SIG-M5 treated with dmso at 0.1 percent for 504 hours (cell line): ENCODE measurements around the gene LRG1.

Experiments used
- DNase-seq: peaks from one replicate; lab custom pipeline; 2025; ENCODE audit not compliant: unreplicated experiment; lab: John Stamatoyannopoulos, UW

Gene LRG1

DNA sequence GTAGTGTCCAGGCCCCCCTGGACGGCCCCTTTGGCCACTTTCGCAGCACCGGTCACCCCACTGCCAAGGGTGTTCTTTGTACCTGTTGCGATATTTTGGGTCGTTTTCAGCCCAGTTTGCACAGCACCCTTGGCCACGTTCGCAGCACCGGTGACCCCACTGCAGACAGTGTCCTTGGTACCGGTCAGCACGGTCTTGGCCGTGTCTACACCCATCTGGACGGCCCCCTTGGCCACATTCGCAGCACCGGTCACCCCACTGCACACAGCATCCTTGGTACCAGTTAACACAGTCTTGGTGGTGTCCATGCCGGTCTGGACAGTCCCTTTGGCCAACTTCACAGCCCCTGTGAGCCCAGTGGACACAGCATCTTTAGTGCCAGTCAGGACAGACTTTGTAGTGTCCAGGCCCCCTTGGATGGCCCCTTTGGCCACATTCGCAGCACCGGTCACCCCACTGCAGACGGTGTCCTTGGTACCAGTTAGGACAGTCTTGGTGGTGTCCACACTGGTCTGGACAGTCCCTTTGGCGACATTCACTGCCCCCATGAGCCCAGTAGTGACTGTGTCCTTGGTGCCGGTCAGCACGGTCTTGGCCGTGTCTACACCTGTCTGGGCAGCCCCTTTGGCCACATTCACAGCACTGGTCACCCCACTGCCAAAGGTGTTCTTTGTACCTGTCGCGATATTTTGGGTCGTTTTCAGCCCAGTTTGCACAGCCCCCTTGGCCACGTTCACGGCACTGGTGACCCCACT is 28.4 kb downstream of the LRG1 start:
- no peak for DNase-seq

DNA sequence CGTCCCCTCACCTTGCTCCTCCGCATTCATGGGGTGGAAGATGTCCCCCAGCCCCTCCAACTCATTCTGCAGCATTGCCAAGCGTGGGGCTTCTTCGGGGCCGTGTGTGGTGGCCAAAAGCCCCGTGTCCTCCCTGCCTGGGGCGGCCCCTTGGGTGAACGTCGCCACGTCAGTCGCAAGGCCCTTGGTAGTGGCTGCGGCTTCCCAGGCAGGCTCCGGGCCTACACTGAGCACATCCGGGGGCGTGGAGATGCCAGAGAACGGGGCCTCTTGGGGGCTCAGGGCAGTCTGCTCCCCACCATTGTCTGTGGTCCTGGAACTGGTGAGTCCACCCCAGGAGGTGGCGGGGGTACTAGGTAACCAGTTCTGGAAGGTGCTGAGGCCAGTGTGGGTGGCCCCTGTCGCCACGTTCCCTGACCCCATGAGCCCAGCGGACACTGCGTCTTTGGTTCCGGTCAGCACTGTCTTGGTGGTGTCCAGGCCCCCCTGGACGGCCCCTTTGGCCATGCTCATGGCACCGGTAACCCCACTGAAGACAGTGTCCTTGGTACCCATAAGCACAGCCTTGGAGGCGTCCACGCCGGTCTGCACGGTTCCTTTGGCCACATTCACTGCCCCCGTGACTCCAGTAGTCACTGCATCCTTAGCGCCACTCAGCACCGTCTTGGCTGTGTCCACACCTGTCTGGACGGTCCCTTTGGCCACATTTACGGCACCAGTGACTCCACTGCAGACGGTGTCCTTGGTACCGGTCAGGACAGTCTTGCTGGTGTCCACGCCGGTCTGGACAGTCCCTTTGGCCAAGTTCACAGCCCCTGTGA is 29.2 kb downstream of the LRG1 start:
- no peak for DNase-seq

- DNase-seq, result no peak
These were observed 31.1 kb downstream of the LRG1 start for GRCh38 chr19:4508698-4509097.

DNA sequence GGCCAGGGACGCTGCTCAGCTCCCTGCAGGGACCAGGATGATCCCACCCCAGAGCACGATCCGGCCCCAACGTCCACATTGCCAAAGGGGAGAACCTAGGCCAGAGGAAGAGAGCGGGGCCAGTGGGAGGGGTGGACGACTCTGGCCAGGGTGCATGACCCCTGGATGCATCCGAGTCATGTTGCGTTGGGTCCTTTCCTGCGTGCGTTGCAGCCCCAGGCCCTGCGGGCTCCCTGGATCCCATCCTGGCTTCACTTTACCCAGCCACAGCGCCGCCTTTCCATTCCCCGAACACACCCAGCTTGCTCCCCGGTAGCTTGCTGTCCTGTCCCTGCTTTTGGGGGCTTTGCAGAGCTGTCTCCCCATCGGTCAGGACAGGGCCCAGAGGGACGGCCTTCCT is 32.0 kb downstream of the LRG1 start:
- DNase-seq, result no peak

DNA sequence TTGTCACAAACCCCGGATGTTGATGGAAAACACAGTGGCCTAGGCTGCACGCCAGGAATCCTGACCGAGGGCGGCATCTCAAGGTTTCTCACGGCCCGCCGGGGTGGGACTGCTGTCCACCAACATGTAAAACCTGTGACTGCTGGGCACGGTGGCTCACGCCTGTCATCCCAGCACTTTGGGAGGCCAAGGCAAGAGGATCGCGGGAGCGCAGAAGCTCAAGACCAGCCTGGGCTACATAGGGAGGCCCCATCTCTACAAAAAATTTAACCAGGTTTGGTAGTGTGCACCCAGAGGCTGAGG is 32.7 kb downstream of the LRG1 start:
- no peak for DNase-seq

DNA sequence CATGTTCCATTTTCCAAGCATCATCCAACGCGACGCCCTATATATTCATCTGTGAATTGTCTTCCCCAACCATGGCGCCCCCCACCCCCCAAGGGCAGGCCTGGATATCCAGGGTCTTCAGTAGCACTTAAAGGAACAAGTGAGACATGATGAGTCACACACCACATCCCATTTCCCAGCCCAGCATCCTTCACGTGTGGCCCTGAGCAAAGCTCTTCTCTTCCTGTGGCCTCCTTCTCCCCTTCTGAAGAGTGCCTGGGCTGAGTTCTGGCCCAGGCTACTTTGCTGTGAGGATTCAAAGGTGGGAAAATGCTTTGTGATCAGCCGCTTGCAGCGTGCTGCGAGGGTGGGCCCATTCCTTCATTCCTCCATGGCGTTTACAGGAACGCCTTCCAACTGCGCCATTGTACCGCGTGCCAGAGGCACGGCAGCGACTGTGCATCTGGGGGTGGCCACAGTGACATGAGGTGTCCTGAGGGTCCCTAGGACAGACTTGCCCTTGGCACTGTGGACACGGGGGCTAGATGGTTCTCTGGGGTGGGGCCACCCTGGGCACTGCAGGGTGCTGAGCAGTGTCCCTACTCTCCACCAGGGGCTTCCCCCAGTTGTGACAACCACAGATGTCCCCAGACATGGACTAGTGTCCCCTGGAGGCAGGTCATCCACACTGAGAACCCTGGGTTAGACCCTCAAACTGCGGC is 33.2 kb downstream of the LRG1 start:
- peak; percentile 29 for DNase-seq

GRCh38 chr19:4505570-4506448 is 34.0 kb downstream of the LRG1 start:
- no peak for DNase-seq

DNA sequence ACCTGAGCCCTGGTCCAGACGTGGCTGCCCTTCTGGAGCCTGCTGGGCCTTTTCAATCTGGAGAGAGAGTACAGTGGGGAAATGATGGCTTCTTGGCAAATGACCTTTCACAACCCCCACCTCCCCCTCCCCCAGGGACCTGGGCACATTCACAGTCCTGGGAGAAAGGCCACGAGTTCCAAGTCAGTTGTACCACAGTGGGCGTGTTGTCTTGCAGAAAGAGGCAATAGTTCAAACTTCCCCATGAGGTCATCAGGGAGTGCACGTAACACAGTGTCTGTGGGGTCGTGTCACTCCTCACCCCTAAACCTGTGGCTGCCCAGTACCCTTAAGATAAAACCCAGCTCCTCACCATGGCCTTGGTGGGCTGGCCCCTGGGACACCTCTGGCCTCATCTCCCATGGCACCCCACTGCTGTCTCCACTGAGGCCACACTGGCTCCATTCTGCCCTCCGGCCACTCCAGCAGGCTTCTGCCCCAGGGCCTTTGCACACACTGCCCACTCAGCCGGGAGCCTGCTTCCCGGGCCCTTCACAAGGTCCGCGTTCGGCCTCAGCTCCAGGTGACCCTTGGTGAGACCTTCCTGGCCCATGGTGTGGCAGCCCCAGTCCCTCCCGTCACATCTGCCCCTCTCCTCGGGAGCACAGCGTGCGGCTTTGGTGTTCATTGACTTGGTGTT is 34.8 kb downstream of the LRG1 start:
- DNase-seq, result no peak

DNA sequence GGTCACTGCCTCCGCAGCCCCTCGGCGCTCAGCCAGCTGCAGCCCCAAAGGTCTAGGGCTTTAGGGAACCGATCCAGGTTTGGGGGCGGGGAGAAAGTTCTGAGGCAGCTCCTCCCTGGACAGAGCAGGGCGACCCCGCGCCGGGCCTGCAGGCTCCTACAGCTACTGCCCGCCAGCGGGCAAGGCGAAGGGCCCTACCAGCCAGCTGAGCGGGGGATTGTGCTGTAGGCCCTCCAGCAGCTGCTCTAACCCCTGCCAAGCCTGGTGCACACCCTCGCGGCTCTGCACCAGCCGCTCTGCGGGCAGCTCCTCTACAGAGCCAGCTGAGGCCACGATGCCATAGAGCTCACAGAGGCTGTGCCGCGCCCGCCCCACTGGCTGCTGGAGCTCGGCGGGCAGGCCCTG is 35.5 kb downstream of the LRG1 start:
- DNase-seq, result no peak

DNA sequence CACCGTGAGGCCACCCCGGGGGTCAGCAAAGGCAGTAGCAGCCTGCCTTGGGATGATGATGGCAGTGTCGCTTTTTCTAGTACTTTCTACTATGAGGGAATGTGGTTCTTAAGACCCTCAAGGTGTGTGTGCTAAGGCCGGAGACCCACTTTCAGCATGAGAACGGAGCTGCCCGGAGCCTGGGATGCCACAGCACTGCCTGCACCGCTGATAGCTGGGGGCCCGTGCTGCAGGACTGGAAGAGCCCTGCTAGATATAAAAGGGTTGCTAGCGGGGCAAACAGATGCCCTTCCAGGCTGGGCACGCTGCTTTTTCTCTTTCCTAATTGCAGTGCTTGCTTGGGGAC is 36.0 kb downstream of the LRG1 start:
- no peak for DNase-seq

DNA sequence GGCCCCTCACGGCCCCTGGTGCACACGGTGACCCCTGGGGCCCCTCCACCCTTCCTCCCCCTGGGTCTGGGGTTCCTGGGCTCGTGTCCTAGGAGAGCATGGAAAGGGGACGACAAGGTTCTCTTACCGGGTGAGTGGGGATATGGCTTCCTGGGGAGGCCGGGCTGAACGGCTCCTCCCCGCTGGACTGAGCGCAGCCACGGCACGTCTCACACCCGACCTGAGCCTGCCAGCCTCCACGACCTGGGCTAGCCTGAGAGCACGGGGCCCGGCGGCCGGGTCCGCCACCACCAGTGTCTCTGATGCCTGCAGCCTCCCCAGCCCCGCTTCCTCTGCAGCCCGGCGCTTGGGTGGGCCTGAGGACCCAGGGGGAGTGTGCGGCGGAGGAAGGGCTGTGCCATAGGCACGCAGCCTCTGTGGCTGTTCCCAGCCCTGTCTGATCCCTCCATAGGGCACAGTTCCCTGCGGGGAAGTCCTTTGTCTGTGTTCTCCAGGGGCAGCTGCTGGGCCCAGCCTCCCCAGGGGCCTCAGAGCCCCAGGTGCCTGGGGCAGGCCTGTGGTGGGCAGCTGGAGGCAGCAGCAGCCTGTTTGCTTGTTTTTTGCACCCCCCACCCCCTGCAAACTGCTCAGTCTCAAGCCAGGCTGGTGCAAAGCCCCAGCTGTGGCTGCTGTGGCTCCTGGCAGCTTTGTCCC is 36.6 kb downstream of the LRG1 start:
- DNase-seq, result no peak

- no peak for DNase-seq
These were observed 37.3 kb downstream of the LRG1 start for GRCh38 chr19:4502282-4503131.

DNA sequence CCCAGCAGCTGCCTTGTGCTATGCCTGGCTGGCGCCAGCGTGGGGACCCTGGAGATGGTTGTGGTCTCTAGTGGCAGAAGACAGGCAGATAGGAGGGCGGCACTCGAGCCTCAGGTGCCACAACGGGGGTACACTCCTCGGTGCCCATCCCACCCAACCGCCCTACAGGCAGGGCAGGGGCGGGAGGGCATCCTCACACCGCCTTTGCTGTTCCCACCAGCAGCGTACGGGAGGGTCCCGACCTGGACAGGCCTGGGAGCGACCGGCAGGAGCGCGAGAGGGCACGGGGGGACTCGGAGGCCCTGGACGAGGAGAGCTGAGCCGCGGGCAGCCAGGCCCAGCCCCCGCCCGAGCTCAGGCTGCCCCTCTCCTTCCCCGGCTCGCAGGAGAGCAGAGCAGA is 38.1 kb downstream of the LRG1 start:
- DNase-seq, result no peak

DNA sequence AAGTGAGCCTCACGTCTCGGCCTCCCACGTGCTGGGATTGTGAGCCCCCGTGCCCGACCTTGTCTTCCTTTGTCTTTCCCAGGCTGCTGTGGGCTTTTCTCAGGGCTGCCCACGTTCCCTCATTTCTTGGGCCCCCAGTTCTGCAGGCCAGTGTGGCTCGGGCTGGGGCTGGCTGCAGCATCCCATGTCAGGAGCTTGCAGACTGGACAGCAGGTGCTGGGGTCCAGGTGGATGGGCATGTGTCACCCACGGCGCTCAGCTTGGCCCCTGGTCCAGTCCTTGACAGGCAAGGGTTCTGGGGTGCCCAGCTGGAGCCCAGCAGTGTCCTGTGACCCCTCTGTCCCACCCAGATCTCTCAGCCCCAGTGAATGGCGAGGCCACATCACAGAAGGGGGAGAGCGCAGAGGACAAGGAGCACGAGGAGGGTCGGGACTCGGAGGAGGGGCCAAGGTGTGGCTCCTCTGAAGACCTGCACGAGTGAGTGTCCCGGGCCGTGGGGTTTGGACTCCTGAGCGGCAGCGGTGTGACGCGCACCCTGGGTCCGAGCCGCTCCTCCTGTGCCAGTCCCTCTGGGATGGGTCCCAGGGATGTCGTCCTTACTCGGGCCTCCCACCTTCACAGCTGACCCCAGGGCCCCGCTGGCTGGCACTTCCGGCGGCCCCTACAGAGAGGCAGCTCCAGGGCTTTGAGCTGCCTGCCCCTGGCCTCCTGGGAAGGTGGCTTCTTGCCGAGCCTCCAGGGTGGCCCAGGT is 38.8 kb downstream of the LRG1 start:
- DNase-seq, result no peak

DNA sequence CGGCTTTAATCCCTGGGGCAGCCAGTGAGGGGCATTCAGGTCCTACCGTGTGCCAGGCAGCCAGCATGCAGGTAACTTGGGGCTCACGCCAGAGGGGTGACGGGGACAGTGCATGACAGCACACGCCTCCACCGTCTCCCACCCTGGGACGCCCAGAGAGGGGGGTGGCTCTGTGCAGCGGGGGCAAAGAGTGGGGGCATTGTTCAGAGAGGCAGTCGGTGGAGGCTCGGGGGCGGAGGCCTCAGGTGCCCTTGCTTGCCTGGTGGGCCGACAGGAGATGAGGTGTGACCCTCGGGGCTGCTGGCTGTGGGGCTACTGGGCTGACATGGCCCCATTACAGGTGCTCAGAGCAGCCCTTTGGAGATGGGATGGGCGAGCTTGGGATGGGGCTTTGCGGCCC is 40.0 kb downstream of the LRG1 start:
- DNase-seq, result no peak

DNA sequence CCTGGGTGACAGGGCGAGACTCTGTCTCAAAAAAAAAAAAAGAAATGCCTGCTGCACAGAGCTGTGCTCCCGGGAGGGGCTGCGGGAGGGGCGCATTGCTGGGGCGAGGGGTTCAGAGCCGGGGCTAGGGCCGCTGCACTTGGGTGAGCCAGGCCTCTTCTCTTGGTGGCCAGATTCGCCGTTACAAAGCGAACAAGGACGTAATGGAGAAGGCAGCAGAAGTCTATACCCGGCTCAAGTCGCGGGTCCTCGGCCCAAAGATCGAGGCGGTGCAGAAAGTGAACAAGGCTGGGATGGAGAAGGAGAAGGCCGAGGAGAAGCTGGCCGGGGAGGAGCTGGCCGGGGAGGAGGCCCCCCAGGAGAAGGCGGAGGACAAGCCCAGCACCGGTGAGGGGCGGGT is 40.5 kb downstream of the LRG1 start:
- no peak for DNase-seq

DNA sequence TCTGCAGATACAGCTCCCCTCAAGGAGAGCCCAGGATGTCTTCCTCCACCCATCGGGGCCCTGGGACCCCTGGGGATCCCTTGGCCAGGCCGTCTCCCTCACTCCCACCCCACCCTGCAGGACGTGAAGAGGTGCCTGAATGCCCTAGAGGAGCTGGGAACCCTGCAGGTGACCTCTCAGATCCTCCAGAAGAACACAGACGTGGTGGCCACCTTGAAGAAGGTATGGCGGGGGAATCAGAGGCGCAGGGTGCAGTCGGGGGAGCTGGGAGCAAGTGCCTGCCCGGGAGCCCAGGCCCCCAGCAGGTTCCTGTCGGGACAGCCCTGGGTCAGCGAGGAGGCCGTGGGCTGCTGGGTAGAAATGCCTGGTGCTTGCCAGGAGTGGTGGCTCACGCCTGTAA is 41.1 kb downstream of the LRG1 start:
- DNase-seq, result no peak

GRCh38 chr19:4497770-4498389 is 42.0 kb downstream of the LRG1 start:
- DNase-seq, result no peak
